ENCODE results near the gene SSRP1. TPM values are rescaled to one million over a fixed set of nuclear protein-coding genes. Genes with fewer than 3 reads are reported as not detected.
"Not testable (repeated sequence)": the region's sequence is repeated elsewhere in the genome, so short reads cannot be mapped to it uniquely, and the experiment has no call there.

SSRP1 gene
- total RNA-seq, 3 donors from 2014 or later, result 59.5 to 79.3 (median 65.8) TPM

DNA sequence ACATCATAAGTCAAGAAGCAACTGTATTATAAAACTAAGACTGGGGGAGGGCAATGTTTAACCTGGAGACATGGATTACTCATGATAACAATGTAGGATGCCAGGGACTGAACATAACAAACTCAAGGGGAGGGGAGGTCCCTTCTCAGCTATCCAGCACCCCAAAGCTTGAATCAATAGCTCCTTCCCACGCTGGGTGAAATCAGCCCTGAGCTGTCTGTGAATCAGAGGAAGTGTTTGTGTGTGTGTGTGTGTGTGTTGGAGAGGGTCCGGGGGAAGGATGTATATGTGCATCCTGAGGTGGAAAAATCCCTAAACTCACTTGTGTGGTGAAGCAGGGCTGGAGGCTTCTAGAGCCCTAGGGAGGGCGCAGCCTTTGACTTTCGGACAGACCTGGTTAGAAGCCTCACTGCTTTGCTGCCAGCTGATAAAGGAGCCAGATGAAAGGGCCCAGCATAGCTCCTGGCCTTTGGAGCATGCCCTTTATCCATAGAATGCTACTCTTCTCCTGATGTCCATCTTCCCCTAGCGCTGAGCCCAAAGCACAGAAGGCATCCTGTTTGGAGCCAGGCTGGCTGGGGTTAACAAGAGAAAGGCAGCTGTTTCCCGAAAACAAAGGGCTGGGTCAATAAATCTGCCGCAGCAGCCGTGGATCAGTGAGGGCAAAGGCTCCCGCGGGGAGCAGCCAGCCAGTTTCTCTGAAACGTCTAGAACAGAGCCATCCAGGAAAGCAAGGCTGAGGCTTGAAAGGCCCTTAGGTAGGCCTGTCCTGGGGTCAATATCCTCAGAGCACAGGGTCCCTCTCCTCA lies 46.7 kb downstream of the SSRP1 start:
- DNase-seq (peak; percentile 53 to 64 (median 59)), ATAC-seq (peak; percentile 71)
- H3K9me3 ChIP-seq, result no peaks in the 10 kb centered on the region
- peaks cover 12% of the 10 kb centered on the region for H3K4me1 ChIP-seq (ENCODE audit: low read depth)
- intact Hi-C loops (cut with DNase I, micrococcal nuclease), result no loop called here
- H3K4me3 ChIP-seq, result no peak overlapping the region
- TF ChIP-seq, protein P1, sequence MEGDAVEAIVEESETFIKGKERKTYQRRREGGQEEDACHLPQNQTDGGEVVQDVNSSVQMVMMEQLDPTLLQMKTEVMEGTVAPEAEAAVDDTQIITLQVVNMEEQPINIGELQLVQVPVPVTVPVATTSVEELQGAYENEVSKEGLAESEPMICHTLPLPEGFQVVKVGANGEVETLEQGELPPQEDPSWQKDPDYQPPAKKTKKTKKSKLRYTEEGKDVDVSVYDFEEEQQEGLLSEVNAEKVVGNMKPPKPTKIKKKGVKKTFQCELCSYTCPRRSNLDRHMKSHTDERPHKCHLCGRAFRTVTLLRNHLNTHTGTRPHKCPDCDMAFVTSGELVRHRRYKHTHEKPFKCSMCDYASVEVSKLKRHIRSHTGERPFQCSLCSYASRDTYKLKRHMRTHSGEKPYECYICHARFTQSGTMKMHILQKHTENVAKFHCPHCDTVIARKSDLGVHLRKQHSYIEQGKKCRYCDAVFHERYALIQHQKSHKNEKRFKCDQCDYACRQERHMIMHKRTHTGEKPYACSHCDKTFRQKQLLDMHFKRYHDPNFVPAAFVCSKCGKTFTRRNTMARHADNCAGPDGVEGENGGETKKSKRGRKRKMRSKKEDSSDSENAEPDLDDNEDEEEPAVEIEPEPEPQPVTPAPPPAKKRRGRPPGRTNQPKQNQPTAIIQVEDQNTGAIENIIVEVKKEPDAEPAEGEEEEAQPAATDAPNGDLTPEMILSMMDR (IDR thresholded peaks at IDR 0.05), result no peak
- H3K36me3 ChIP-seq (ENCODE audit: low read depth), result no peaks in the 10 kb centered on the region

DNA sequence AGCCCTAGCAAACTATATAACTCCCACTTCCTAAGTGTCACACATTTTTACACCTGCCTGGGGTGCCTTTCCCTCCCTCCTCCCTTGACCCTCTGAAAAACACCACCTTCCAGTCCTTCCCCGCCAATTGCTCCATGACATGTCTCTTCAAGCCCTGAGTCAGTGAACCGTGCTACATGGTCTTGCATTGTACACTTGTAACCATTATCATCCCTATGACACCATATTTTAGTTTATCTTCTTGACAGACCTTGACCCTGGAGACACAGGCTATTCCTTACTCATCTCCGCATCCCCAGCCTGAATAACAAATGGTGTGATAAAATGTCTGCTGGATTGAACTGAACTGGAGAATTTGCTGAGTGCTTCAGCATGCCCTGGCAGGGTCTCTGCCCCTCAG lies 47.8 kb downstream of the SSRP1 start:
- DNase-seq (no peak), ATAC-seq (no peak)
- TF ChIP-seq, protein P1 (IDR thresholded peaks at IDR 0.05), result no peak
- H3K4me3 ChIP-seq, result no peak overlapping the region
- intact Hi-C loops (cut with DNase I, micrococcal nuclease), result no loop called here
- H3K4me1 ChIP-seq (ENCODE audit: low read depth), result peaks cover 15% of the 10 kb centered on the region
- H3K9me3 ChIP-seq, result no peaks in the 10 kb centered on the region
- no peaks in the 10 kb centered on the region for H3K36me3 ChIP-seq (ENCODE audit: low read depth)

DNA sequence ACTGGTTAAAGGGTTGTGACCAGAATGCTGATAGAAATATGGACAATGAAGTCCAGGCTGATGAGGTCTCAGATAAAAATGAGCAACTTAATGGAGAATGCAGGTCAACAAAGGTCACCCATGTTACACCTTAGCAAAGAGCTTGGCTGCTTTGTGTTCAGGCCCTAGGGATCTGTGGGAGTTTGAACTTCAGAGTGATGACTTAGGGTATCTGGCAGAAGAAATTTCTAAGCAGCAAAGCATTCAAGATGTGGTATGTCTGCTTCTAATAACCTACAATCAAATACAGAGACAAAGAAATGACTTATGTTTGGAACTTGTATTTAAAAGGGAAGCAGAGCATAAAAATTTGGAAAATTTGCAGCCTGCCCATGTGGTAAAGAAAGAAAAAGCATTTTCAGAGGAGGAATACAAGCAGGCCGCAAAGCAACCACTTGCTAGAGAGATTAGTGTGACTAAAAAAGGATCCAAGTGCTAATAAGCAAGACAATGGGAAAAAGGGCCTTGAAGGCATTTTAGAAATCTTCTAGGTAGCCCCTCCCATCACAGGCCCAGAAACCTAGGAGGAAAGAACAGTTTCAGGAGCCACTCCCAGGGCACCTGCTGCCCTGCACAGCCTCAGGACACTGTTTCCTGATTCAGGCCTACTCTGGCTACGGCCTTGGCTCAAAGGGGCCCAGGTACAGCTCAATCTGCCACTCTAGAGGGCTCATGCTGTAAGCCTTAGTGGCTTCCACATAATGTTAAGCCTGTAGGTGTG lies 52.3 kb downstream of the SSRP1 start:
- Histone ChIP-seq H3K4me3 (no peak overlapping the region), H3K36me3 (ENCODE audit: low read depth) (no peaks in the 10 kb centered on the region), H3K4me1 (ENCODE audit: low read depth) (peaks cover 7% of the 10 kb centered on the region), H3K9me3 (no peaks in the 10 kb centered on the region)
- intact Hi-C loops (cut with DNase I, micrococcal nuclease), result no loop called here
- DNase-seq (peak; percentile 53 to 59 (median 57)), ATAC-seq (peak; percentile 88)
- TF ChIP-seq, protein P1 (IDR thresholded peaks at IDR 0.05), result no peak

DNA sequence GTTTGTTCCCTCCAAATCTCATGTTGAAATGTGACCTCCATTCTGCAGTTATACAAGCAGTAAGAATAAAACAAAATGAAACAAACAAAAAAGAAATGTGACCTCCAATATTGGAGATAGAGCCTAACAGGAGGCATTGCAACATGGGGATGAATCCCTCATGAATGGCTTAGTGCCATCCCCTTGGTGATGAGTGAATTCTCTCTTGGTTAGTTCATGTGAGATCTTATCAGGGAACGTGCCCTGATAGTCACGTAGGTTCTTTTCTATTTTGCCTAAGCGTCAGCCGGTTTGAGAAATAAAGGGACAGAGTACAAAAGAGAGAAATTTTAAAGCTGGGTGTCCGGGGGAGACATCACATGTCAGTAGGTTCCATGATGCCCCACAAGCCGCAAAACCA lies 54.1 kb downstream of the SSRP1 start:
- H3K4me3 ChIP-seq; ATAC-seq; H3K36me3 ChIP-seq (ENCODE audit: low read depth); intact Hi-C loops (cut with DNase I, micrococcal nuclease); DNase-seq; H3K9me3 ChIP-seq; H3K4me1 ChIP-seq (ENCODE audit: low read depth): not testable (repeated sequence)

DNA sequence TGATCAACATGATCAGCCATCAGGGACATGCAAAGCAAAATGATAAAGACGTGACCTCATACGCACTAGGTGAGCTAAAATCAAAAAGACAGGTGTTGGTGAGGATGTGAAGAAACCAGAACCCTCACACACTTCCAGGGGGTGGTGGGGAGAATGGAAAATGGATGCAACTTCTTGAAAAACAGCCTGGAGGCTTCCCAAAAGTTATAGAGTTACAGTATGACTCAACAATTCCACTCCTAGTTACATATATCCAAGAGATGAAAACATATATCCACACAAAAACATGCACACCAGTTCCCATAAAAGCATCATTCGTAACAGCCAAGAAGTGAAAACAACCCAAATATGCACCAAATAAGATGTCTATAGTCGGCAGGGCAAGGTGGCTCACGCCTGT lies 56.6 kb downstream of the SSRP1 start:
- peaks cover 7% of the 10 kb centered on the region for H3K4me1 ChIP-seq (ENCODE audit: low read depth)
- no peaks in the 10 kb centered on the region for H3K9me3 ChIP-seq
- no peak overlapping the region for H3K4me3 ChIP-seq
- no peaks in the 10 kb centered on the region for H3K36me3 ChIP-seq (ENCODE audit: low read depth)
- ATAC-seq, result no peak
- TF ChIP-seq, protein P1 (IDR thresholded peaks at IDR 0.05), result no peak
- no peak for DNase-seq
- intact Hi-C loops (cut with DNase I, micrococcal nuclease), result no loop called here

DNA sequence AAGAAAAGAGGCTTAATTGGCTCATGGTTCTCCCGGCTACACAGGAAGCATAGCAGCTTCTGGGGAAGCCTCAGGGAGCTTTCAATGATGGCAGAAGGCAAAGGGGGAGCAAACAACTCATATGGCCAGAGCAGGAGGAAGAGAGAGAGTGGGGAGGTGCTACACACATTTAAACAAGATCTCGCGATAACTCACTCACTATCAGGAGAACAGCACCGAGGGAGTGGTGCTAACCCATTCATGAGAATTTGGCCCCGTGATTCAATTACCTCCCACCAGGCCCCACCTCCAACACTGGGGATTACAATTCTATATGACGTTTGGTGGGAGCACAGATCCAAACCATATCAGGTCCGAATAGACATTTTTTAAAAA lies 57.0 kb downstream of the SSRP1 start:
- H3K4me1 ChIP-seq (ENCODE audit: low read depth), result peaks cover 3% of the 10 kb centered on the region
- H3K36me3 ChIP-seq (ENCODE audit: low read depth), result no peaks in the 10 kb centered on the region
- TF ChIP-seq, protein P1 (IDR thresholded peaks at IDR 0.05), result no peak
- no peaks in the 10 kb centered on the region for H3K9me3 ChIP-seq
- H3K4me3 ChIP-seq, result no peak overlapping the region
- ATAC-seq, result no peak
- no peak for DNase-seq
- intact Hi-C loops (cut with DNase I, micrococcal nuclease), result no loop called here
